ENCODE data around the gene COX6B1. TPM values are rescaled to one million over a fixed set of nuclear protein-coding genes. Genes with fewer than 3 reads are reported as not detected.

COX6B1 gene
- total and polyA plus RNA-seq, 9 donors = 181 to 601 (median 254) TPM

- no peaks in the 10 kb centered on the region for H3K27me3 ChIP-seq
- intact Hi-C loops (cut with DNase I) = no loop called here
- DNase-seq = no peak
- no peak overlapping the region for H3K27ac ChIP-seq
- no peak overlapping the region for H3K4me3 ChIP-seq
- H3K36me3 ChIP-seq = no peaks in the 10 kb centered on the region
- peaks cover 2% of the 10 kb centered on the region for H3K4me1 ChIP-seq (ENCODE audit: insufficient read depth)
- no peak for TF ChIP-seq POLR2A (IDR thresholded peaks at IDR 0.05)
- no peak for TF ChIP-seq CTCF (IDR thresholded peaks at IDR 0.05)
- no peak for TF ChIP-seq EP300 (IDR thresholded peaks at IDR 0.05)
- no peaks in the 10 kb centered on the region for H3K9me3 ChIP-seq
- 43 to 68% (median 63%) methylated on average over 4 of the region's 4 CpGs for WGBS, 3 donors
Measured at GRCh38 chr19:35669974-35670373, 21.9 kb downstream of the COX6B1 start.

GRCh38 chr19:35670686-35671085 lies 22.6 kb downstream of the COX6B1 start:
- WGBS, 3 donors = 78 to 91% (median 83%) methylated on average over 1 of the region's 1 CpG
- Histone ChIP-seq H3K9me3 (no peaks in the 10 kb centered on the region), H3K36me3 (no peaks in the 10 kb centered on the region), H3K4me3 (no peak overlapping the region), H3K27ac (no peak overlapping the region), H3K4me1 (ENCODE audit: insufficient read depth) (peaks cover 2% of the 10 kb centered on the region), H3K27me3 (no peaks in the 10 kb centered on the region)
- intact Hi-C loops (cut with DNase I) = no loop called here
- TF ChIP-seq EP300 (IDR thresholded peaks at IDR 0.05) (no peak), CTCF (IDR thresholded peaks at IDR 0.05) (no peak), POLR2A (IDR thresholded peaks at IDR 0.05) (no peak)
- DNase-seq = no peak

GRCh38 chr19:35671818-35672217 lies 23.7 kb downstream of the COX6B1 start:
- 41 to 53% (median 44%) methylated on average over 3 of the region's 3 CpGs for WGBS, 3 donors
- DNase-seq = no peak
- Histone ChIP-seq H3K9me3 (no peaks in the 10 kb centered on the region), H3K4me1 (ENCODE audit: insufficient read depth) (peaks cover 2% of the 10 kb centered on the region), H3K27me3 (no peaks in the 10 kb centered on the region), H3K4me3 (no peak overlapping the region), H3K27ac (no peak overlapping the region), H3K36me3 (no peaks in the 10 kb centered on the region)
- TF ChIP-seq EP300 (IDR thresholded peaks at IDR 0.05) (no peak), POLR2A (IDR thresholded peaks at IDR 0.05) (no peak), CTCF (IDR thresholded peaks at IDR 0.05) (no peak)
- intact Hi-C loops (cut with DNase I) = no loop called here

GRCh38 chr19:35673121-35673804 lies 25.1 kb downstream of the COX6B1 start:
- intact Hi-C loops (cut with DNase I) = no loop called here
- Histone ChIP-seq H3K27ac (no peak overlapping the region), H3K36me3 (no peaks in the 10 kb centered on the region), H3K4me3 (no peak overlapping the region), H3K9me3 (no peaks in the 10 kb centered on the region), H3K4me1 (ENCODE audit: insufficient read depth) (peaks cover 2% of the 10 kb centered on the region), H3K27me3 (no peaks in the 10 kb centered on the region)
- WGBS, 3 donors = 6 to 8% (median 6%) methylated on average over 39 of the region's 39 CpGs
- DNase-seq = no peak
- no peak for TF ChIP-seq POLR2A (IDR thresholded peaks at IDR 0.05)
- no peak for TF ChIP-seq EP300 (IDR thresholded peaks at IDR 0.05)
- TF ChIP-seq CTCF (IDR thresholded peaks at IDR 0.05) = no peak
